T-helper 22 cell (primary cell): ENCODE results near the gene FOXL2NB.

Source experiments
- DNase-seq: peaks from one replicate; pipeline ENCODE4 v3.0.0-alpha.2; 2020; ENCODE audit warnings: low read depth

FOXL2NB gene

GRCh38 chr3:138933068-138933668 is 13.8 kb upstream of the FOXL2NB start:
- no peak for DNase-seq

- DNase-seq = no peak
These were observed 12.9 kb upstream of the FOXL2NB start for GRCh38 chr3:138933981-138934691.

- DNase-seq = no peak
These were observed 11.5 kb upstream of the FOXL2NB start for GRCh38 chr3:138935505-138935862.

GRCh38 chr3:138935863-138936740 is 10.9 kb upstream of the FOXL2NB start:
- peak; percentile 23 for DNase-seq

GRCh38 chr3:138936741-138937689 is 10.0 kb upstream of the FOXL2NB start:
- DNase-seq = no peak

- no peak for DNase-seq
These were observed 9.3 kb upstream of the FOXL2NB start for GRCh38 chr3:138937690-138938055.

GRCh38 chr3:138938056-138938876 is 8.8 kb upstream of the FOXL2NB start:
- DNase-seq = no peak

- no peak for DNase-seq
These were observed 8.0 kb upstream of the FOXL2NB start for GRCh38 chr3:138938877-138939560.

- no peak for DNase-seq
These were observed 7.3 kb upstream of the FOXL2NB start for GRCh38 chr3:138939561-138940241.

GRCh38 chr3:138940446-138940845 is 6.6 kb upstream of the FOXL2NB start:
- no peak for DNase-seq

- DNase-seq = no peak
These were observed 5.6 kb upstream of the FOXL2NB start for GRCh38 chr3:138941259-138941885.

- no peak for DNase-seq
These were observed 4.7 kb upstream of the FOXL2NB start for GRCh38 chr3:138942271-138942670.

GRCh38 chr3:138942861-138943623 is 4.0 kb upstream of the FOXL2NB start:
- DNase-seq = no peak

- no peak for DNase-seq
These were observed 3.0 kb upstream of the FOXL2NB start for GRCh38 chr3:138943724-138944653.

- DNase-seq = no peak
These were observed 2.4 kb upstream of the FOXL2NB start for GRCh38 chr3:138944654-138944928.

- DNase-seq = no peak
These were observed 1.9 kb upstream of the FOXL2NB start for GRCh38 chr3:138944929-138945708.
